ENCODE measurements around the gene CDC73. TPM values are rescaled to one million over a fixed set of nuclear protein-coding genes. Genes with fewer than 3 reads are reported as not detected.
A peak's percentile ranks its signal among the peaks of the same experiment; 100 is the strongest.

The CDC73 gene
- polyA plus RNA-seq, 1 donor (not counting 4 experiments of a cell fraction or from before 2014, with no cell fraction given): 45.3 TPM

- Histone ChIP-seq H3K9me3 (ENCODE audit: control insufficient read depth, low read depth, low read length) (no peaks in the 10 kb centered on the region), H3K27me3 (ENCODE audit: control insufficient read depth, extremely low read depth, insufficient read depth, low read length) (no peaks in the 10 kb centered on the region), H3K27ac (ENCODE audit: control insufficient read depth, insufficient read depth, low read length) (peak overlapping the region; percentile 81), H3K4me2 (ENCODE audit: control insufficient read depth, extremely low read depth, insufficient read depth, low read depth, low read length) (peak overlapping the region; percentile 64), H3K9me1 (ENCODE audit: control insufficient read depth, extremely low read depth, insufficient read depth, low read length) (no peaks in the 10 kb centered on the region), H4K20me1 (ENCODE audit: control insufficient read depth, extremely low read depth, insufficient read depth, low read length) (no peaks in the 10 kb centered on the region), H3K36me3 (ENCODE audit: control insufficient read depth in 2 of 2, extremely low read depth in 1 of 2, insufficient read depth in 2 of 2, low read length in 2 of 2) (peaks cover 2 to 8% of the 10 kb centered on the region in 2 experiments), H2AFZ (ENCODE audit: control insufficient read depth, low read length) (no peak overlapping the region), H3K9ac (ENCODE audit: control insufficient read depth, extremely low read depth, insufficient read depth, low read length) (no peak overlapping the region), H3K79me2 (ENCODE audit: control insufficient read depth, insufficient read depth, low read length) (no peaks in the 10 kb centered on the region), H3K4me3 (ENCODE audit: control insufficient read depth in 2 of 3, extremely low read depth in 1 of 3, insufficient read depth in 2 of 3, low read depth in 1 of 3, low read length in 3 of 3) (no peak overlapping the region), H3K4me1 (ENCODE audit: control insufficient read depth, extremely low read depth, insufficient read depth, low read length) (peaks cover 14% of the 10 kb centered on the region)
- DNase-seq (ENCODE audit: low read depth, low spot score) (no peak), FAIRE-seq (no peak)
- dilution Hi-C loops (cut with MboI; ENCODE audit: extremely low pct_ligation_motif_present, low sequenced_read_pairs): no loop called here
- TF ChIP-seq, protein P1, sequence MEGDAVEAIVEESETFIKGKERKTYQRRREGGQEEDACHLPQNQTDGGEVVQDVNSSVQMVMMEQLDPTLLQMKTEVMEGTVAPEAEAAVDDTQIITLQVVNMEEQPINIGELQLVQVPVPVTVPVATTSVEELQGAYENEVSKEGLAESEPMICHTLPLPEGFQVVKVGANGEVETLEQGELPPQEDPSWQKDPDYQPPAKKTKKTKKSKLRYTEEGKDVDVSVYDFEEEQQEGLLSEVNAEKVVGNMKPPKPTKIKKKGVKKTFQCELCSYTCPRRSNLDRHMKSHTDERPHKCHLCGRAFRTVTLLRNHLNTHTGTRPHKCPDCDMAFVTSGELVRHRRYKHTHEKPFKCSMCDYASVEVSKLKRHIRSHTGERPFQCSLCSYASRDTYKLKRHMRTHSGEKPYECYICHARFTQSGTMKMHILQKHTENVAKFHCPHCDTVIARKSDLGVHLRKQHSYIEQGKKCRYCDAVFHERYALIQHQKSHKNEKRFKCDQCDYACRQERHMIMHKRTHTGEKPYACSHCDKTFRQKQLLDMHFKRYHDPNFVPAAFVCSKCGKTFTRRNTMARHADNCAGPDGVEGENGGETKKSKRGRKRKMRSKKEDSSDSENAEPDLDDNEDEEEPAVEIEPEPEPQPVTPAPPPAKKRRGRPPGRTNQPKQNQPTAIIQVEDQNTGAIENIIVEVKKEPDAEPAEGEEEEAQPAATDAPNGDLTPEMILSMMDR (optimal IDR thresholded peaks at IDR 0.05 in 1 of 3, IDR thresholded peaks at IDR 0.05 in 1 of 3, conservative IDR thresholded peaks at IDR 0.05 in 1 of 3; ENCODE audit: extremely low read depth in 1 of 3, insufficient read depth in 2 of 3, low read length in 3 of 3): no peak
- no peak for TF ChIP-seq EZH2 (IDR thresholded peaks at IDR 0.05; ENCODE audit: low read length)
Measured at GRCh38 chr1:193210996-193211395, 89.2 kb downstream of the CDC73 start.

DNA sequence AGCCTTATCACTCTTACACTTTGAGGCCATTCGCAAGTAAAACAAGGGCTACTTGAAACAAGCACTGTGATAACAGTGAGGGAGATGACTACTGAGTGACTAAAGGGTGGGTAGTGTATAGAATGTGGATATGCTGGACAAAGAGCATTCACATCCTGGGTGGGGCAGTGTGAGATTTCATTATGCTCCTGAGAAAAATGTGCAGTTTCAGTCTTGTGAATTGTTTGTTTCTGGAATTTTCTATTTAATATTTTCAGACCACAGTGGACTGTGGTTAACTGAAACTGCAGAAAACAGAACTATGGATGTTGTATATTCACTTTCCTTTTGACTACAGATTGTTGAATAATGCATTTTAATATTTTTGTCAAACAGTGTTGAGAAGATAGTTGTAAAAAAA lies 89.7 kb downstream of the CDC73 start:
- DNase-seq (ENCODE audit: low read depth, low spot score) (peak; percentile 45), FAIRE-seq (peak; percentile 90)
- Histone ChIP-seq H3K4me2 (ENCODE audit: control insufficient read depth, extremely low read depth, insufficient read depth, low read depth, low read length) (peak overlapping the region; percentile 64), H3K4me1 (ENCODE audit: control insufficient read depth, extremely low read depth, insufficient read depth, low read length) (peaks cover 14% of the 10 kb centered on the region), H3K9me1 (ENCODE audit: control insufficient read depth, extremely low read depth, insufficient read depth, low read length) (no peaks in the 10 kb centered on the region), H3K79me2 (ENCODE audit: control insufficient read depth, insufficient read depth, low read length) (no peaks in the 10 kb centered on the region), H4K20me1 (ENCODE audit: control insufficient read depth, extremely low read depth, insufficient read depth, low read length) (no peaks in the 10 kb centered on the region), H2AFZ (ENCODE audit: control insufficient read depth, low read length) (no peak overlapping the region), H3K27me3 (ENCODE audit: control insufficient read depth, extremely low read depth, insufficient read depth, low read length) (no peaks in the 10 kb centered on the region), H3K4me3 (ENCODE audit: control insufficient read depth in 2 of 3, extremely low read depth in 1 of 3, insufficient read depth in 2 of 3, low read depth in 1 of 3, low read length in 3 of 3) (no peak overlapping the region), H3K36me3 (ENCODE audit: control insufficient read depth in 2 of 2, extremely low read depth in 1 of 2, insufficient read depth in 2 of 2, low read length in 2 of 2) (peaks cover 2 to 8% of the 10 kb centered on the region in 2 experiments), H3K9ac (ENCODE audit: control insufficient read depth, extremely low read depth, insufficient read depth, low read length) (peak overlapping the region; percentile 34), H3K9me3 (ENCODE audit: control insufficient read depth, low read depth, low read length) (no peaks in the 10 kb centered on the region), H3K27ac (ENCODE audit: control insufficient read depth, insufficient read depth, low read length) (peak overlapping the region; percentile 81)
- dilution Hi-C loops (cut with MboI; ENCODE audit: extremely low pct_ligation_motif_present, low sequenced_read_pairs): no loop called here
- TF ChIP-seq, protein P1 (optimal IDR thresholded peaks at IDR 0.05 in 1 of 3, IDR thresholded peaks at IDR 0.05 in 1 of 3, conservative IDR thresholded peaks at IDR 0.05 in 1 of 3; ENCODE audit: extremely low read depth in 1 of 3, insufficient read depth in 2 of 3, low read length in 3 of 3): no peak
- no peak for TF ChIP-seq EZH2 (IDR thresholded peaks at IDR 0.05; ENCODE audit: low read length)

Measured in keratinocyte (primary cell).